ENCODE results near the gene ATG2A.

The ATG2A gene

DNA sequence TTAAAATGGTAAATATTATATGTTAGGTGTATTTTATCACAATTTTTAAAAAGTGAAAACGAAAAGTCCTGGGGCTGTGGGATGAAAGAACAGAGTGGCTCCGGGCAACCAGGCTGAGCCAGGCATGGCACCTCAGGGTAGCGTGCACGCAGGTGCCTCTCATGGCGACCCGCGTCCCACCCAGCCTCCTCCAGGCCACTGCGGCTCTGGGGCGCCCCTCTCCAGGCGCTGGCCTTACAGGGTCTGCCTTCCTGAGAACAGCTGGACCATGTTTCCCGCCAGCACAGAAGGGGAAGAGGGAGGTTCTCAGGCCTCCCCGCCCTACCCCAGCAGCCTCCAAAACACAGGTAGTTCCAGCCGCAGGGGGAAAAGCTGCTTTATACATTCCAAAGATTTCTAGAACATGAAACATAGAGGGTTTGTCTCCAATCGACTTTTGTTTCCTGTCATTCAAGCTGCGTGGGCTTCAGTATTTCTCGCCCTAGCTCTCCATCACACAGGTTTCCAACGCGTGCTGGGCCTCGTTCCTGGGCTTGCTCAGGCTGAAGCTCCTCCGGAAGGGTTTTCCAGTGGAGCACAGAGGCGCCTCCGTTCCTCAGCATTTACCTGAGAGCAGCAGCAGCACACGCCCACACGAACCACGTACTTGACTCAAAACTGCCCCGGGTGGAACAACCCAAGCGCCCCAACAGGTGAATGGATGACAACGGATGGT, 49.1 kb downstream of the ATG2A start:
- DNase-seq = no peak

DNA sequence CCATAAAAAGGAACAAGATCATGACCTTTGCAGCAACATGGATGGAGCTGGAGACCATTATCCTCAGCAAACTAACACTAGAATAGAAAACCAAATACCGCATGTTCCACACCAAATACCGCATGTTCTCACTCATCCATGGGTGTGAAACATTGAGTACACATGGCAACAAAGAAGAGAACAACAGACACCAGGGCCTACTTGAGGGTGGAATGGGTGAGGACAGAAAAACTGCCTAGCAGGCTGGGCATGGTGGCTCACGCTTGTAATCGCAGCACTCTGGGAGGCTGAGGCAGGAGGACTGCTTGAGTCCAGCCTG, 50.9 kb downstream of the ATG2A start:
- no peak for DNase-seq

DNA sequence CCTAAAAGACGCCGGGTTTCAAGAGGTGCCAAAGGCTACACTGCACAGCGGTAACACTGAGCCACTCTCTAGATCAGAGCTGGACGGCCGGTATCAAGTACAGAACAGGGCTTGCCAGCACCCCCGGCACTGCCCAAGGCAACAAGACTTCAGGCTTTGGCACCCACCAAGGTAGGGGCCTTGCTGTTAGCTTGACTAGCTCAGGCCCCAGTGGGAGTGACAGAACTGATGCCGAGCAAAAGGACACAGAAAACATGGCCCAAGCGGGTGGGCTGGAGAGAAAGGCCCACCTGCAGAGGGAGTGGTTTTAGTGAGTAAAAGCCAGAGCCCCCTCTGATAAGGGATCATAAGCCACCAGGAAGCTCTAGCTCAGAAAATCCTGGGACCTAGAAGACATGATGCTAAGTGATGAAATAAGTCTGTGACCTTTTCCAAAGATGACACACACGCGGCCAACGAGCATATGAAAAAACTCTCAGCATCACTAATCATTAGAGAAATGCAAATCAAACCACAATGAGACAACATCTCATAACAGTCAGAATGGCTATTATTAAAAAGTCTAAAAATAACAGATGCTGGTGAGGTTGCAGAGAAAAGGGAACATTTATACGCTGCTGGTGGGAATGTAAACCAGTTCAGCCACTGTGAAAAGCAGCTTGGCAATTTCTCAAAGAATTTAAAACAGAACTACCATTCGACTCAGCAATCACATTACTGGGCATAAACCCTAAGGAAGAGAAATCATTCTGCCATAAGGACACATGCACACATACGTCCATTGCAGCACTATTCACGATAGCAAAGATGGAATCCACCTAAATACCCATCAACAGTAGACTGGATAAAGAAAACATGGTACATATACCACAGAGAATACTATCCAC, 51.5 kb downstream of the ATG2A start:
- DNase-seq = no peak

DNA sequence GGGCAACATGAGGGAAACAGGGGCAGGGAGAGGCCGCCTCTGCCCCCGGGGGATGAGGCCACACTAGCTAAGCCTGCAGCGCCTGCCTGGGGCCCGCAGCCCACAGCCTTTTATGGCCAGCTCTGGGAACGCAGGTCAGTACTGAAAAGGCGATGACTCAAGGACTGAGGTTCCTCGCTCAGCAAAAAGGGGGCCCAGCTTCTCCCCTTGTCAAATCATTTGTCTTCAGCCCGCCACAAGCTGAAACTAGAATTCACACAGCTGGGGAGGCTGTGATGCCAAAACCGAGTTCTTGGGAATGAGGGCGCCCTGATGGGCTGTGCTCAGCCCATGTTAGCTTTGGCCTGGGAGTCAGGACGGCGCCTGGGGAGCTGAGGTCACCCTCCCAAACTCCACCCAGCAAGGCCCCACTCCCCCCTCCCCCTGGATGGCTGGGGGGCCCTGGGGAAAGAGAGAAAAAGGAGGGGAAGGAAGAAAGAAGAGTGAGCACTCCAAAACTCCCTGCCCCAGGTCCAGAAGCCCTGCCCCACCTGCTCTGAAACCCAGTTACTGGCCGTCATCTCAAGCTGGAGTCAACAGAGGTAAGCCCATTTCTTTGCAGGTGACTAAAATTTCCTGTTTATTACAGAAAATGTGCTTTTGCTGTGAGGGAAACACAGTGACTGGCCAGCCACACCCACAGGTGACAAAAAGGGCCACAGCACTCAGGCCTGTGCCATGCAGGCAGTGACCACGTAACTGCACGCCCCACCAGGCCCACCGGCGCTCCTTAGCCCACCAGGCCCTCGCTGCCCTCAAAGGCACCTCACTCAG, 52.3 kb downstream of the ATG2A start:
- DNase-seq = no peak

DNA sequence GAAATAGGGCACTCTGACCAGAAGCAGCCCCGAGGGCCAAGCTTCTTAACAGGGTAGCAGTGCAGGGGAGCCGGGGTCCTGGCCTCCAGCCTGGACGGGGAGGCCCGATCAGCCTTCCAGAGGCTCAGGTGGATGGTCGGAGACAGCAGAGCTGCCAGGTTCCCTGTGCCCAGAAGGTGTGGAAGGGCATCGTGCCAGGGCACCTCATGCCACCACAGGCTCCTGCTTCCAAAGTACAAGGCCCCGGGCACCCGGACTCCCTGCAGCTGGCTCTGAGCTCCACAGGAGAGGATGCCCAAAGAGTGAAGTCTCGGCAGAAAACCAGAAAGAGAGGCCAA, 52.9 kb downstream of the ATG2A start:
- DNase-seq = no peak

DNA sequence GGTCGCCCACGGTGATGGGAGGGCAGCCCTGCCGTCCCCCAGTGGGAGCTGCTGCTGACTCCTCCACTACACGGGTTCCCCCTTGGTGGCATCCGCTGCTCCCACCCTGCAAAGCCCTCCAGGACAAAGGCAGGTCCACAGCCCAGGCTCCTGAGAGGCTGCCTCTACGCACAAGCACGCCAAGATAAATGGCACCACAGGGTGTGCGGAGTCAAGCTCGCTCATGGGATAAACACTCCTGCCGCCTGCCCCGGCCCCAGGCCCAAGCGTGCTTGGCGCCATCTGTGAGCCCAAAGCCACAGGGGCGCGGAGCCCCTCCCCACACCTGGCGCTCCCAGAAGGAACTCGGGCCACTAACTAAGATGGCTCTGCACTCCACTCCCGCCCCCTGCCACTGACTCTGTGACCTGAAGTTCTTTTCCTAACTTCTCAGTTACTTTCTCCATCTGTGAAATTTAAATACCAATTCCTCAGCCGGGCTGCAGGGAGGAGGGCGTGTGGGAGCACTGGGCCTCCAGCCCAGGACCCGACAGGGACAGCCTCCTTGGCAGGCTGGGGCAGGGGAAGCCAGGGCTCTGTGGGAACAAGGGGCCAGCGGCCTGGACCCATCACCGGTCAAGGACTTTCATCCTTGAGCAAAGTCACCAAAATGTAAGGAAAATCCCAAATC, 53.5 kb downstream of the ATG2A start:
- no peak for DNase-seq

DNA sequence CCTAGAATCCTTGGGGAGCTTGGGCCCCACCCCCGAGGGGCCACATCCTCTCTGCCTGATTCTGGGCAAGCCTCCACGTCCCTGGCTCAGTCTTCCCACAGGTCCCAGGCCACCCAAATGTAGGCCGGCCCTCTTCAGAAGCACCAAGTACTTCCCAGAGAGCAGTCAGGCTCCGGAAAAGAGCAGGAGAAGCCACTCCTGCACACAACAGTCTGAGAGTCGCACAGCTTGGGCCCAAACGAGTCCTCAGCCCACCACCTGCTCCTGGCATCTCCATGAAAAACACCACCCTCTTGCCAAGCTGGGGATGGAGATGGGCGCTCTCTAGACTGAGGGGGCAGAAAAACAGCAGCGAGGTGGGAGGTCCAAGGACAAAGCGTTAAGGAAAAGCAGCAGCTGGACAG, 54.0 kb downstream of the ATG2A start:
- no peak for DNase-seq

DNA sequence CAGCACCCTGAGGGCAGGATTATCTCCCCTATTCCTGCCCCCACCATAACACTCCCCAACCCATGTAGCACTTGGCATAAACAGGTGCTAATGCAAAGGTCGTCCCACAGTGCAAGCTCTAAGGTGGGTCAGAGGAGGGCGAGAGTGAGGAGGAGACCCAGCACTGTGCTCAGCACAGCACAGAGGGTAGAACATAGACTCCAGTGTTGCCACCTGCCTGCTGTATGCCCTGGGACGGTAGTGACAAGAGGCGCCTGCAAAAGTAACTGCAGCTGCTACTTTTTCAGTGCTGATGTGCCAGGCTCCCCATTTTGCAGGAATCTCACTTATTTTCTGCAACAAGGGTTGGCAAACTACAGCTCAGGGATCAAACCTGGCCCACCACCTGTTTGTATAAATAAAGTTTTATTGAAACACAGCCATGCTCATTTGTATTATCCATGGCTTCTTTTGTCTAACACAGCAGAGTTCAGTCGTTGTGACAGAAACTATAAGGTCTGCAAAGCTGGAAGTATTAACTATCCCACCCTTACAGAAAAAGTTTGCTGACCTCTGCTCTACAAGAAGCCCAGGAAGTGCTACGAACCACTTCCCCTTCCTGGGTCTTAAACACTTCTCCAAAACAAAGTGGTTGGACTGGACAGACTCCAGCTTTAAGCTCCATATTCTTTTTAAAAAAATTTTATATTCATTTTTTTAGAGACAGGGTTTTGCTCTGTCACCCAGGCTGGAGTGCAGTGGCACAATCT, 55.6 kb downstream of the ATG2A start:
- no peak for DNase-seq

DNA sequence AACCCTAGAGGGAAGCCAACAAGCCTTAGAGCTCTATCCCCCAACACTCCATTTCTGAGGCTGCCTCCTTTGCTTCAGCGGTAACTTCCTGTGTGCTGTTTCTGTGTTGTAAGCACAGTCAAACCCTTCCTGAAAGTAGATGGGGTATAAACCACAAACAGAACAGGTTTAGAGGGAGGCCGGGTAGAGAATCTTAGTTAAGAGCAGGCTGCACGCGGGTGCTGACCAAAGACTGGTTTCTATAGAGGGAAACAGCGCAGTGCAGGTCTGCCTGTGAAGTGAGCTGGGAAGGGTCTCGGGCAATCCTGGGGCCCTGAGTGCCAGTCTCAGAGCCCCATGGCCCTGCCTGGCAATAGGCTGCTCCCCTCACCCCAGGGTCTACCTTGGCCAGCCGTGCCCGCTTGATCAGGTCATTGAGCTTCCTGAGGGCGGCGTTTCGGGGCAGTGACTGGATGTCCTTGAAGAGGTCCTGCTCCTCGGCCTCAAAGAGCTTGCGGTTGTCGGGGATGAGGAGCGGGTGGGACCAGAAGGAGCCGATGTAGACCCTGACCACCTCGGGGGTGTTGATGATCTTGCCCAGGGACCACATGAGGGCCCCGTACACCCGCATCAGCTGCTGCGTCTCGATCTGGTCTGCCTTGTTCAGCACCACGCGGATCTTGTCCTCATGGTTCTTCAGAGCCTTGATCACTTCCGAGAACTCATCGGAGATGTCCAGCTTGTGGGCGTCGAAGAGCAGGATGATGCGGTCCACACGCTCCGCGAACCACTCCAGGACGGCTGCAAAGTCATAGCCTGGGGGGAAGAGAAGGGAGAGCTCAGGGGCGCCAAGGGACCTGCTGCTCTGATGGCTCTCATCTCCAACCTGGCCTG, 57.2 kb downstream of the ATG2A start:
- DNase-seq = peak; percentile 81

DNA sequence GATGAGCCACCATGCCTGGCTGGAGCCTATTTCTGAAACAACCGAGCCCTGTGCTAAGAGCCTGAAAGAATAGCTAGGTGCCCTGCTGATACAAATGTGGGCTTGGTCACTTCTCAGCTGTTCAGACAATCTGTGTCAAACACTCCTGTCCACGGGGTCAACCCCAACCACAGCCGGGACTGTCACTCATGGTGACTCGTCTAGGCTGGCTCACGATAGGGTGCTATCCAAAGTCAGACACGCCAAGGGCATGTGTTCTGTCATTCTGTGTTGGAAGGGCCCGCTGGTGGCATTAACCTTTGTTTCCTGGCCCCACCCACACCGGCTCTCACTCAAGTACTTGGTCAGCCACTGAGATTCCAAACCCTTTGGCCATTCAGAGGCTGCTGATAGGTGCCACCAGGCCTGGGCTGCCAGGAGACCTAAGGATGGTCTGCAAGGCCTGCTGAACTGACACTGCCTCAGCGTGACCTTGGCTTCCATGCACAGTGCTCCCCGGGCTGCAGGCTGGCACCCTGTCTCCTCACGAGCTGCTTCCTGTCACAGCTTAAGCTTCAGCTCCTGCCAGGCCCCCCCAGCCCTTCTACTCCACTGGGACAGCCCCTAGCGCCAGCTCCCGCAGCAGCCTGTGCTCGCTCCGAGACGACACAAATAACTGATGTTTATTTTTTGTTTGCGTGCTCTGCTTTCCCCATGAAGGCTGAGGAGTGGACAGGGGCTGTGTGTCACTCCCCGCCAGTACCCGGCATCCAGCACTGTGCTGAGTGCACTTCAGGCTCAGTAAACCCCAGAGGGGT, 58.3 kb downstream of the ATG2A start:
- DNase-seq = peak; percentile 65

DNA sequence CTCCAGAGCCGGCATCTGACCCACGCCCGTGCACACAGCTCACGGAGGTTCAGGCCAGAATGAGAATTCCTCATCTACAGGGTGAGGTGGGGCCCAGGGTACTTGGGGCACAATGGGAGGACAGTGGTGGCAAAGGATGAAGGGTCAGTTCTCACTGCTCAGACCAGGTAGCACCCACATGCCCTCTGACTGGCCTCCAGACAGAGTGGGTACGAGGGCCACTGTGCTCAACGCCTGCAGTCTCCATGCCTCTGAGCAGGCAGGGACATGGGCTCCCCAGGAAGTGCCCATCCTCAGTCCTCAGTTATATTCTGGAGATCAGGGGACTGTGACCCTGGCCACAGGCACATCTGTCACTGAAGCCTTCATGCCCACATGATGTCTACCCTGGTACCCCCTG, 59.5 kb downstream of the ATG2A start:
- DNase-seq = no peak

DNA sequence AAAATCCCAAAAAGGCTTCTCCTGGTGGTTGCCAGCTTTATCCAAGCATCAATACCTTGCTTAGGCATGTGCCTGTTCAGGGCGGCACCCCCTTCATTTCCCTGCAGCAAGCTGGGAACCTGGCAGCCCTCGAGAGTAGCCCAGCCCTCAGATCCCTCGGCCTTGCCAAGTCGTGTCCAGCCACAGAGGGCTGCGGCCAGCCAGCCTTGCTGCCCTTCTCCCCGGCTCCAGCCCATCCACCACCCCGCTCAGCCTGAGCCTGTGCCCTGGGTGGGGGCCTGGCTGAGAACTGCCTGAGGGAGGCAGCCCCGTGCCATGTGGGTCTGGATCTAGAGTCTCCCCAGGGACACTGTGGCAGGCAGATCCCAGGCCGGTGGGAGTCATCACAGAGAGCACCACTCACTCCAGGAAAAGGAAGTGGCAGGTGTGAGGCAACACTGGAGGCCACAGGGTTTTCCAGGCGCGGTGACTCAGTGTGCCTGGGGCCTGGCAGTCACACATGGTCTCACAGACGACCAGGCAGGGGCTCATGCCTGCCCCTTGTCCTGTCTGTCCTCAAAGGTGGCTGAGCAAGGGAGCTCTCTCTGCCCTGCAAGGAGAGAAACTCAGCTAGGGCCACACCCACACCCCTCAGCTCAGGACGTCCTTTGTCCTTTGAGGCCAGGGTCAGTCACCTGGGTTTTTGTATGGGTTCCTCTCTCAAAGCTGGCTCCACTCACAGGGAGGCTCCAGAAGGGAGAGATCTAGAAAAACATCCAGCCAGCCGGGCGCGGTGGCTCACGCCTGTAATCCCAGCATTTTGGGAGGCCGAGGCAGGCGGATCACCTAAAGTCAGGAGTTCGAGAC, 60.4 kb downstream of the ATG2A start:
- no peak for DNase-seq

DNA sequence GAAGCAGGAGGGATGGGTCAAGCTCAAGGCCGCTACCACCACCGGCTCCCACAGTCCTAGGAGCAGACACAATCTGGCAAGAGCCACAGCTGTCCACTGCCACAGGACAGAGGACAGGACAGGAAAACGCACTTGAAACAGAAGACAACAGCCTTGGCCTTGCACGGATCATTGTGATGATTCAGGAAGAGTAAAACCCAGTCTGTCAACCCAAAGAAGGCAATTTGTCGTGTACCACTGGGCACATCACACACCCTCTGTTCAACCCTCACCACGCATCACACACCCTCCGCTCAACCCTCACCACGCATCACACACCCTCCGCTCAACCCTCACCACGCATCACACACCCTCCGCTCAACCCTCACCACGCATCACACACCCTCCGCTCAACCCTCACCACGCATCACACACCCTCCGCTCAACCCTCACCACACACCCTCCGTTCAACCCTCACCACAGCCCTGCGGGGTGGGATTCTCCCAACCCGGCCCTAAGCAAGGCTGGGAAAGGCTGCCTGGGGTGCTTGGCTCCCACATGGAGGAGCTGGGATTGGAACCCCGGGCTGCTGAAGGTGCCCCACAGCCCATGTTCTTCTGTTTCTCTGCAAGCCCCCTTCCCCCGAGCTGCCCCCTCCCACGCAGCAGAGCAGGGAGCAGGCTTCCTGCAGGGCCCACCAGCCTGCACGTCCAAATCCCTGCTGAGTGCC, 61.3 kb downstream of the ATG2A start:
- DNase-seq = no peak

DNA sequence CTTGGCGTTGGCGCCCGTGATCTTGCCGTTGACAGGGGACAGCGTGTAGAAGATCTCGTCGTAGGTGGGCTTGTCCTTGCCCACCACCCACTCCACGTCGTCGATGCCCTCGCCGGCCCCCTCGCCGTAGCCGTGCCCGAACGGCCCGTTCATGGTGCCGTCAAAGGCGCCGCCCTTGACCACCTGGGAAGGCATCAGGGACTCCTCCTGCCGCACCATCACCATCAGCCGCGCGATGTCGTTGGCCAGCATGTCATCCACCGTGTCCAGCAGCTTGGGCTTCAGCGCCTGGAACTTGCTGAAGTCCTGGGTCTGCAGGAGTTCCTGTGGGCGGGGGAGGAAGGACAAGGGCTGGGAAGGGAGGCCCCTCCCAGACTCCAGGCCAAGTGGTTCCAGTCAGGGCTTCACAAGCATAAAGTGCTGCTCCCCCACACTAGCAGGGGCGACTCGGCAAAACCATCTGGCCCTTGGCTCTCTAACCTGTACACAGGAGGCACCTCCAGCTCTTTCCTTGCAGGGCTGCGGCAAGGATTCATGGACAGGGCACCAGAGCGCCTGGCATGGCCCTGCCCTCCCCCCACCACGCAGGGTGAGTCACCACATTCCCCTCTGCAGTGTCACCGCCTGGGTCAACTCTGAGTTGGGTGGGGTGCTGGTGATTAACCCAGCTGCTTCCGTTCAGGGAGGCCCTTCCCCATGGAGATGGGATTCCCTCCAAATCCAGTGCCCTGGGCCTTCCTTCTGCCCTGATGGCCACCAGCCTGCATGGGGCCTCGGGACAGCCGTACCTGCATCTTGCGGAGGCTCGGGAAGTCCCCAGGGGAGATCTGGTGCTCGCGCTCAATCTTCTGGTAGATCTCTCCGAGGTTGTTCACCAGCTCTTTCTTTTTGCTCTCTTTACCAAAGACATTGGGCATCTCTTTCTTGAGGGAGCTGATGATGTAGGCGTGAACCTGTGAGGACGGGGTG, 62.2 kb downstream of the ATG2A start:
- no peak for DNase-seq

DNA sequence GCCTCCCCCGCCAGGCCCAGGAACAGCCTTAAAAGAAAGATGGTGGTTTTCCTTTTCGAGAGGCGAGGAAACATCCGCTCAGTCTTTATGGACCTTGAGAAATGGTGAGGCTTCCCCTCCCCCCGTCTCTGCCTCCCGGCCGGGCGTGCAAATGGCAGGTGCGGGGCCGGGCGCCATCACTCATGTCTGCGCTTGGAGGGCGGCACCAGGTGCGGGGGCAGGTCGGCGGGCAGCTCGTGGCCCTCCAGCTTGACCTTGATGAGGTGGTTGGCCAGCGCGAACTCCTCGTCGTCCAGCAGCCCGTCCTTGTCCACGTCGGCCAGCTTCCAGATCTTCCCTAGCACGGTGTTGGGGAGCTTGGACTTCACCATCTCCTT, 62.9 kb downstream of the ATG2A start:
- DNase-seq = no peak

DNA sequence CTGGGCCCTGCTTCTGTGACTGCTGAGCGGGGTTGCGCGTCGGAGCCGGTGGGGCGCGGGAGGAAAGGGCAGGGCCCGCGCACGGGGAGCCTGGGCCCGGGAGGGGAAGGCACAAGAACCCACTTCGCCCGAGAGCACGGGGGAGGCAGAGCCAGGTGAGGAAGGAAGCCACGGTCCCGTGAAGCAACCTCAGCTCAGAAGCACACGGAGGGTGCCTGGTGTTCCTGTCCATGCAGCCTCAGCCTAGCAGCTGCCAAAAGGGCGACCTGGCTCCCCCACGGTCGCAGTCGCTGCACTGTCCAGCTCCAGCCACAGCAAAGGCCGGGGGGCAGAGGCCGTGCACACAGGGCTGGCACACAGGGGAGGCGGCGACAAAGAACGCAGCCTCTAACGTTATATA, 63.3 kb downstream of the ATG2A start:
- DNase-seq = peak; percentile 58

DNA sequence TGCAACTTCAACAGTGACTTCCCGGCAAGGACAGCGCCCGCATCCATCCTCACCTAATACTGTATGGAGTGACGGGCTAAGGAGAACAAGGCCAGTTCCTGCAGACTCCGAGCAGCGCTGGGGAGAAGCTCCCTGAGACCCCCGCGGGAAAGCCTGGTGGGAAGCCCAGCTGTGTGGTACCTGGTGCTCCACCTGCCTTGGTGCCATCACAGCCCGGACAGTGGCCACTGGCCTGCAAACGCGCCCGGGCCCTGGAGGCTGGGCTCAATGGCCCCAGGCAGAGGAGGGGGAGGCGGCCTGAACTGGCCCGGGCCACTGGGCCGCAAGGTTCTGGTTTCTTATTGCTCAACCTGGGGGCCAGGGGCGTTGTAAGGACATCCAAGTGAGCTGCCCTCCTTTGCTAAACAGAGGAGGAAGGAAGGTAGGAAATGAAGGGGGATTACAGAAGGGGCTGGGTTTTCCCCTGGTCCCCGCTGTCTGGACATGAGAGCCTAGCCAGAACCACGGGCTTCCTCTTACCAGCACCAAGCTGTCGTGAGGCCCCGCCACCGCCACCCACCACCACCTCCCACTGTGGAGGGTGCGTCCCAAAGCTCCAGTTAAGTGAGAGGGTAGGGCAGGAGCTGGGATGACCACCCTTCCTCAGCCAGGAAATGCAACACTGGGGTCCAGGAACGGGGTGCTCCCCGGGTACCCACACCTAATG, 64.1 kb downstream of the ATG2A start:
- DNase-seq = no peak

Data from central memory CD4-positive, alpha-beta T cell (primary cell).